ENCODE results near the gene IFIT5.
A peak's percentile ranks its signal among the peaks of the same experiment; 100 is the strongest.
"Not testable (repeated sequence)": the region's sequence is repeated elsewhere in the genome, so short reads cannot be mapped to it uniquely, and the experiment has no call there.

The IFIT5 gene

DNA sequence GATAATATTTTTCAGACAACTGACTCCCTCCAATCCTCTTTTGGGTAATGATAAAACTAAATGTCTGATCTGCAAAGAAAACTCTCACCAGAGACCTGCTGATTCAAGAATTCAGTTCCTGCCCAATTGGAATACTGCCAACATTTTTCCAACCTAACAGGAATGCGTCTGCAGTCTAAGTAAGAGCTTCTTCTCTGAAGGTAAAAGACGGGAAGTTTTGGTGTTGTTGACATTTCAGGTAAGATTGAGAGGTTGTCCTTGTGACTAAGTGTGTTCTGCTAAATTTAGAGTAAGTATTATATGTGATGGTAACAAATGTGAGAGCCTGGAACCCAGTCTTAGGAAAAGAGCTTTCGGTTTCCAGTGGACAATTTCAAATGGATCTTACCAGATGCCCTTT is 17.6 kb downstream of the IFIT5 start:
- no peak for DNase-seq (ENCODE audit: low read depth)

DNA sequence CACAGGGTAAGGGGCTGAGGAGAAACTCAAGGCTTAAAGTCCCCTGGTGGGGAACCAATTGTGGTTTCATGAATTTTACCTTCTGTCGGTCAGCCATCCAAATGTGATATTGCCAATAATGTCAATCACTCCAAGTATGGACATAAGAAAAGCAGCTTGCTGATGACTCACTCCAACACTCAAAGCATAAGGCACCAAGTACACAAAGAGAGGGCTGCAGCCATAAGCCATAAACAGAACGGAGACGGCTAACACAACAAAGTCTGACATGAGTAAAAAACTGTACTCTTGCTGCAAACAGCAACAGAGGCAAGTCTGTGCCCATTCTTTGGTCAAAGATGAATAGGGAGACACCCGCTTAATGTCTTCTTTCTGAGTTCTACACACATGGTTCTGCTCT is 24.2 kb downstream of the IFIT5 start:
- no peak for DNase-seq (ENCODE audit: low read depth)

DNA sequence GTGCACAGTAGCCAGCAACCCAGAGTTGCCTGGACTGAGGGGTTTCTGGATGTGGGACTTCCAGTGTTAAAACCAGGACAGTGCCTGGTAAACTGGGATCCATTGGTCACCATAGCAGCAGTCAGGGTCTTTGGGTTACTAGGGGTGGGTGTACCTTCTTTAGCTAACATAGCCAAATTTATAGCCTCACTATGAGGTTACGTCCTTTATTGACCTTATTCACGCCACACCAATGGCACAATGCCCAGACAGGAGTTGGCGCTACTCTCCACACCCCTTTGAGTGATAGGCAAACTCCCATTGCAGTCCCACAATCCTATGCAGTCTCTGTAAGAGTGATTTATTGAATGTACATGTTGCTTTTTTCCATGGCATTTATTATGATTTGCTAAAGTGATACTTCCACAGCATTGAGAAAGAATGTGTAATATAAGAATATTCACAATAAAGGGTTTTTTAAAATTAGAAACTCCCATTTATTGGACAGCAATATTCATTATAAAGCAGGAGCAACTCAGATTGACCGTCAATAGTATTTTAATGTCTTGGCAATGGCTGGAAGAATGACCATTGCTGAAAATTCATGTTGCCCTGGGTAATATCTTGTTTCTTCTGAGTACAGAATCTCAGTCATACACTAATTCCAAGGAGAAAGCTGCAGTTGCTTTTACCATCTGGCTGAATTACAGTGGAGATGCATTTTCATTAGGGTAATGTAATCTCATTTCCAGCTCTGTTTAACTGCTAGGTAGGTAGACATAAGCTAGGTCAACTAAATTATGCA is 26.1 kb downstream of the IFIT5 start:
- DNase-seq (ENCODE audit: low read depth): no peak

GRCh38 chr10:89442289-89442688 is 27.9 kb downstream of the IFIT5 start:
- no peak for DNase-seq (ENCODE audit: low read depth)

- DNase-seq (ENCODE audit: low read depth): not testable (repeated sequence)
Measured at GRCh38 chr10:89444819-89445218, 30.5 kb downstream of the IFIT5 start.

DNA sequence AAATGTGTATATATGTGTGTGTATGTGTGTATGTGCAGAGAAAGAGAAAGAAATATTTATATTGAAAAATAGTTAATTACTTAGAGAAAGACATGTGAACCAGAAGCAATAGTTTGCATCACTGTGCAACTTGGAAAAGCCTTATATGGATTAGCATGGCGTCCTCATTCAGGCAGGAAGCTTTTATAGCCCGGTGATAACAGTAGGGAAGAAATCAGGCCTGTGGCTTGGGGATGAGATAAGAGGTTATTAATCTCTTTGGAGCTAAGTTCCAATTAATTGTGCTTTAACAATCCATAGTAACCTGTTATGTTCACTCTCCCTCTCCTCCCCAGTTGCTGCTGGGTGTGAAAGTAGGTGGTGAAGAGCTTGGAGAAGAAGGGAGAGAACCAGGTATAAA is 36.5 kb downstream of the IFIT5 start:
- no peak for DNase-seq (ENCODE audit: low read depth)

DNA sequence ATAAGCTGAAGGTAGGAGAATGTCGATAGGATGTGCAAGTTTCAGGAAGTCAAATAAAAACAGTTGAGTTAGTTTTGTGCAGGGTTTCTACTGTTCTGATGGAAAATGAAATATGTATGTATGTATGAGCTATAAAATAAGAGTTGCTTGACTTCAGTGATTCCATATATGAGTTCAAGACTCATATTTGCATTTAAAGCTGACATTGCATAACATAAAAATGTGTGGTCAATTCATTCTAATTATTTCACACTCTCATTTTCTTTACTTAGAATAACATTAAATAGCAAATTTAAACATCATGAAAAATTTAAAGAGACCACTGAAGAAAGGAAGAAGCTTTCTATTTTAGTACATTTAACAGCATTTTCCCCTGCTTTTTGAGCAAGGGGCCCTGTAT is 37.8 kb downstream of the IFIT5 start:
- no peak for DNase-seq (ENCODE audit: low read depth)

GRCh38 chr10:89454561-89455347 is 40.4 kb downstream of the IFIT5 start:
- no peak for DNase-seq (ENCODE audit: low read depth)

DNA sequence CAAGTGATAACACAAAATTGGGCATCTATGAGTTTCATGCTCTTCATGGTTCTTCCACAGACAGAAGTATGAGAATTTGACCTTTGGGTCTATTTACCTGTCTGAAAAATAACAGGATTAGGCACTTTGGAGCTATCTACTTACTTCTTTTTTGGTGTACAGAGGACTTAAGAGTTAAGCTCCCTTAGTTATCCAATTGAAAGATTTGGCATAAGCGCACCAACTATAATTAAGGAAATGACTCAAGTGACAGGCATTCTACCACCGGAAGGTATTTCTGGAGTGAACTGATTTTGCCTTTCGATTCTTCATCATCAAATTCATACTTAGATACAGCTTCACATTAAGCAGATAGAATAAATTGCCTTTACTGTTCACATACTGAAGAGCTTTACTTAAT is 43.9 kb downstream of the IFIT5 start:
- no peak for DNase-seq (ENCODE audit: low read depth)

- no peak for DNase-seq (ENCODE audit: low read depth)
Measured at GRCh38 chr10:89458784-89459183, 44.4 kb downstream of the IFIT5 start.

GRCh38 chr10:89463846-89464537 is 49.6 kb downstream of the IFIT5 start:
- DNase-seq (ENCODE audit: low read depth): no peak

DNA sequence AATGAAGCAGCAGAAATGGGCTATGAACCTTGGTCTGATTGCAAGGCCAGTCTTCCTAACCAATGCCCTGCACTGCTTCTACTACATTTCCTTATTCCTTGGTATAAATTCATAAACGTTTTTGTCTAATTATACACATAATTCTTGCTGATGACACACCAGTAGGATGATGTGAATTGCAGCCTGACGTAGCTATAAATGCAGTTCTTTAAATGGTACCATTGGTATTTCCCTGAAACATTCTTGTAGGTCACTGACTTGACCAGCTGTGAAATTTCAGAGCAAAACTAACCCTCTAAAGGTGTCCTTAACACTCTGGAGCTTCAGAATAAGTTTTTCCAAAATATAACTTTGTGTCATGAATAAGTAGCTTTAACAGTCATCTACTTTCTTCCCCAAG is 50.8 kb downstream of the IFIT5 start:
- DNase-seq (ENCODE audit: low read depth): no peak

DNA sequence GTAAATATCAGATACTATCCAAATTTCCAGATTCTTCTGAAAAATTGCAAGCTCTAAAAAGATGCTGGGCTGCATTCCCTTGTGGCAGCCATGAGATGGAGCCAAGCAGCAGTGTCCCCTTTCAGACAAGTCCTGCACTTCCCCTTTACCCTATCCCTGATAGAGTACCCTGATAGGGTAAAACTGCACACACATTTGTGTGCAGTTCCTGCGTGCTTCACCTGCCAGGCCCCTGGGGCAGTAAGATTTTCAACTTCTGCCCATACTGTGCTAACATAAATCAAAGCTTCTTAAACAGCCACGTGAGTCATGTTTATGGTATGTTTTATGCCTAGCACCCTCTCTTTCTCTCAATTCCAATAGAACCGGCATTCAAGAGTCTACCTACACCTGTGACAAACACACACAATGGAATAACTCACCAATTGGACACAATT is 52.2 kb downstream of the IFIT5 start:
- peak; percentile 54 for DNase-seq (ENCODE audit: low read depth)

DNA sequence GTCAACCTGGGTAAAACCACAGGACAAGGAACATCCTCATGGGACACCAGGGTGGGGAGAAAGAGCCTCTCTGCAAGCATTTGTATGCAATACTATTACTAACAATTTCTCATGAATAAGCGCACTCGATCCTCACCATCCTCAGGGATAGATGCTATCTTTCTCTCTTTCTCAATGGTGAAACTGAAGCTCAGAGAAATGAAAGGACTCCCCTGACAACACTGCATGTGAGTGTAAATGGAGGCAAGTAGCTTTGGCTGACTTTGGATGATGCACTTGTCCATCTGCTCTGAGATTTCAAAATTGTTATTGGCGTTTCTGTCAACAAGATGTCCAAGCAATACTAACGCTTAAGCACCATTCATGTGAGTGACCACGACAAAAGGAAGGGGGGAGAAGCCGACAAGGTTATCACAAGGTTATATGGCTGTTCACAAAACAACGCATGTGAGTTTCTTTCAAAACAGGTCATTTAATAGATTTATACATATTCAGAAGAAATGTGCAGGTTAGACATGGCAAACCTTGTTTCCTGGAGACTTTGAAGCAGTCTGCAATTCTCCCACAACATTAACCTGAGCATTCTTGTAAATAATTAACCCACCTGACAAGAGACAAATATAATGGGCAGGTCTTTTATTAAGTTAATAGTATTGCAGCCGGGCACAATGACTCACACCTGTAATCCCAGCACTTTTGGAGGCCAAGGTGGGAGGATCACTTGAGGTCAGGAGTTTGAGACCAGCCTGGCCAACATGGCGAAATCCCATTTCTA is 54.0 kb downstream of the IFIT5 start:
- DNase-seq (ENCODE audit: low read depth): no peak

GRCh38 chr10:89469517-89469916 is 55.1 kb downstream of the IFIT5 start:
- DNase-seq (ENCODE audit: low read depth): no peak

Measured in fibroblast of the conjunctiva (primary cell).